WTC11 (cell line): ENCODE results near the gene NTRK1. TPM values are rescaled to one million over a fixed set of nuclear protein-coding genes. Genes with fewer than 3 reads are reported as not detected.

ENCODE experiments used
- ATAC-seq: fragments of 200-7000 bp; cut with Tn5 transposase; 2 replicates; pipeline ENCODE4 v1.10.0; 2021; ENCODE audit warnings: mild to moderate bottlenecking, moderate library complexity
- CTCF ChIA-PET: fragments of 300-600 bp; sonication (Branson Sonifier 250); formaldehyde crosslinking; loops from one replicate; lab custom pipeline; 2021; ENCODE audit warnings: antibody characterized with exemption; lab: Charles Lee
- POLR2A ChIA-PET: fragments of 350-600 bp; sonication (Branson Sonifier 250); formaldehyde crosslinking; loops from one replicate; lab custom pipeline; 2021; ENCODE audit warnings: antibody characterized with exemption; lab: Charles Lee
- DNase-seq: peaks from one replicate; pipeline ENCODE4 v3.0.0; 2021; ENCODE audit warnings: low spot score
- H3K27ac Mint-ChIP-seq: 2 replicates; pipeline ENCODE4 v1.8.0; 2021; ENCODE audit warnings: mixed read lengths
- H3K27me3 Mint-ChIP-seq: 2 replicates; pipeline ENCODE4 v1.8.0; 2021; ENCODE audit warnings: low read depth, mild to moderate bottlenecking, moderate library complexity, mixed read lengths
- H3K36me3 Mint-ChIP-seq: 2 replicates; pipeline ENCODE4 v1.8.0; 2021; ENCODE audit warnings: mixed read lengths
- H3K4me1 Mint-ChIP-seq: 2 replicates; pipeline ENCODE4 v1.8.0; 2022; ENCODE audit warnings: mixed read lengths
- H3K4me3 Mint-ChIP-seq: 2 replicates; pipeline ENCODE4 v1.8.0; 2021; ENCODE audit warnings: mild to moderate bottlenecking, moderate library complexity, mixed read lengths
- H3K9me3 Mint-ChIP-seq: 2 replicates; pipeline ENCODE4 v1.8.0; 2021; ENCODE audit warnings: mixed read lengths
- ARID4B ChIP-seq: sonication (generic); formaldehyde crosslinking; IDR thresholded peaks from 2 replicates; pipeline ENCODE4 v1.8.0; 2023; ENCODE audit warnings: missing genetic modification reagents, mild to moderate bottlenecking, borderline replicate concordance
- CBFB ChIP-seq: sonication (generic); formaldehyde crosslinking; IDR thresholded peaks from 2 replicates; pipeline ENCODE4 v1.8.1; 2022; ENCODE audit warnings: mild to moderate bottlenecking, low read depth, missing genetic modification reagents
- ESRRA ChIP-seq: sonication (generic); formaldehyde crosslinking; IDR thresholded peaks from 2 replicates; pipeline ENCODE4 v1.8.1; 2022; ENCODE audit warnings: mild to moderate bottlenecking, missing genetic modification reagents, borderline replicate concordance
- GABPB1 ChIP-seq: sonication (generic); formaldehyde crosslinking; IDR thresholded peaks from 2 replicates; pipeline ENCODE4 v1.8.1; 2023; ENCODE audit warnings: mild to moderate bottlenecking, missing genetic modification reagents
- JAZF1 ChIP-seq: fragments of 250-450 bp; sonication (Bioruptor Pico); IDR thresholded peaks from 2 replicates; pipeline ENCODE4 v1.9.0; 2021; ENCODE audit warnings: moderate library complexity, mild to moderate bottlenecking, inconsistent platforms
- MXD4 ChIP-seq: fragments of 250-450 bp; sonication (Bioruptor Pico); IDR thresholded peaks from 2 replicates; pipeline ENCODE4 v1.8.0; 2021; ENCODE audit warnings: mild to moderate bottlenecking, moderate library complexity, borderline replicate concordance
- MYBL2 ChIP-seq: sonication (generic); formaldehyde crosslinking; IDR thresholded peaks from 2 replicates; pipeline ENCODE4 v1.8.1; 2023; ENCODE audit warnings: mild to moderate bottlenecking, moderate library complexity, missing genetic modification reagents
- NFYB ChIP-seq: sonication (generic); formaldehyde crosslinking; conservative IDR thresholded peaks from 2 replicates; pipeline ENCODE4 v1.8.0; 2022; ENCODE audit warnings: low read depth, missing genetic modification reagents
- NR2C2 ChIP-seq: sonication (generic); formaldehyde crosslinking; IDR thresholded peaks from 2 replicates; pipeline ENCODE4 v1.8.0; 2022; ENCODE audit warnings: mild to moderate bottlenecking, missing genetic modification reagents
- OVOL2 ChIP-seq: fragments of 250-450 bp; sonication (Bioruptor Pico); IDR thresholded peaks from 2 replicates; pipeline ENCODE4 v1.9.0; 2021; ENCODE audit warnings: mild to moderate bottlenecking, borderline replicate concordance
- SMAD3 ChIP-seq: sonication (generic); formaldehyde crosslinking; IDR thresholded peaks from 2 replicates; pipeline ENCODE4 v1.8.0; 2022; ENCODE audit warnings: missing genetic modification reagents, mild to moderate bottlenecking, borderline replicate concordance
- STAT6 ChIP-seq: sonication (generic); formaldehyde crosslinking; conservative IDR thresholded peaks from 2 replicates; pipeline ENCODE4 v1.8.1; 2023; ENCODE audit warnings: mild to moderate bottlenecking, low read depth, missing genetic modification reagents, moderate library complexity
- TP53 ChIP-seq: sonication (generic); formaldehyde crosslinking; IDR thresholded peaks from 2 replicates; pipeline ENCODE4 v1.8.1; 2023; ENCODE audit warnings: mild to moderate bottlenecking, missing genetic modification reagents
- ZBTB21 ChIP-seq: sonication (generic); formaldehyde crosslinking; IDR thresholded peaks from 2 replicates; pipeline ENCODE4 v1.8.1; 2023; ENCODE audit warnings: mild to moderate bottlenecking, missing genetic modification reagents, borderline replicate concordance
- ZNF512 ChIP-seq: sonication (generic); formaldehyde crosslinking; IDR thresholded peaks from 2 replicates; pipeline ENCODE4 v1.8.1; 2022; ENCODE audit warnings: missing genetic modification reagents, borderline replicate concordance
- total RNA-seq: library from RNA; stranded (reverse); gene quantifications from 3 replicates; pipeline ENCODE4 v1.2.3, GENCODE V29; 2021
- TF ChIP-seq, protein P1 (sequence below): sonication (generic); formaldehyde crosslinking; IDR thresholded peaks from 2 replicates; pipeline ENCODE4 v1.8.1; 2022; ENCODE audit warnings: low read depth, missing genetic modification reagents, borderline replicate concordance
- TF ChIP-seq, protein P2 (sequence below): fragments of 250-450 bp; sonication (Bioruptor Pico); IDR thresholded peaks from 2 replicates; pipeline ENCODE4 v1.9.0; 2021; ENCODE audit warnings: mild to moderate bottlenecking
- TF ChIP-seq, protein P3 (sequence below): sonication (generic); formaldehyde crosslinking; IDR thresholded peaks from 2 replicates; pipeline ENCODE4 v1.8.0; 2023; ENCODE audit warnings: missing genetic modification reagents

The NTRK1 gene
- total RNA-seq, 1 experiment from 2014 or later, result 0.42 TPM

GRCh38 chr1:156844638-156845037 lies 16.0 kb upstream of the NTRK1 start:
- Mint-ChIP-seq H3K4me1 (peaks cover 18% of the 10 kb centered on the region), H3K27ac (no peak overlapping the region), H3K4me3 (peak overlapping the region; percentile 72), H3K36me3 (no peaks in the 10 kb centered on the region), H3K27me3 (peaks cover 87% of the 10 kb centered on the region)
- ChIA-PET CTCF (interaction anchor here (0.7 to 1.3 kb wide), 5 partner anchors 13 to 46 kb away, joined by 3 to 18 read pairs (median 4); partner anchors contain the start of genes INSRR and NTRK1), POLR2A (no interaction called here)
- ATAC-seq, result no peak
- no peak for DNase-seq
- TF ChIP-seq TP53 (CRISPR knock-in tag), result no peak
- TF ChIP-seq ZNF512 (CRISPR knock-in tag), result no peak
- 0 out of 2 replicates have a peak, but pooled peaks have one; percentile 15 for TF ChIP-seq MYBL2 (CRISPR knock-in tag)
- TF ChIP-seq, all 79 proteins: peak for 1
- H3K9me3 Mint-ChIP-seq, result no peaks in the 10 kb centered on the region

GRCh38 chr1:156845055-156845952 lies 15.4 kb upstream of the NTRK1 start:
- CTCF ChIA-PET, result interaction anchor here (0.7 to 6.1 kb wide), 7 partner anchors 12 to 75 kb away, joined by 3 to 81 read pairs (median 4); partner anchors contain the start of genes INSRR, LRRC71 and NTRK1
- TF ChIP-seq ZBTB21 (CRISPR knock-in tag) (no peak), TP53 (CRISPR knock-in tag) (0 out of 2 replicates have a peak, but pooled peaks have one; percentile 28), OVOL2 (no peak), JAZF1 (CRISPR knock-in tag) (no peak), ESRRA (CRISPR knock-in tag) (no peak), STAT6 (no peak), NFYB (no peak), NR2C2 (no peak), ARID4B (CRISPR knock-in tag) (no peak), SMAD3 (CRISPR knock-in tag) (no peak), CBFB (CRISPR knock-in tag) (no peak), MXD4 (CRISPR knock-in tag) (no peak), GABPB1 (no peak)
- TF ChIP-seq, protein P1, sequence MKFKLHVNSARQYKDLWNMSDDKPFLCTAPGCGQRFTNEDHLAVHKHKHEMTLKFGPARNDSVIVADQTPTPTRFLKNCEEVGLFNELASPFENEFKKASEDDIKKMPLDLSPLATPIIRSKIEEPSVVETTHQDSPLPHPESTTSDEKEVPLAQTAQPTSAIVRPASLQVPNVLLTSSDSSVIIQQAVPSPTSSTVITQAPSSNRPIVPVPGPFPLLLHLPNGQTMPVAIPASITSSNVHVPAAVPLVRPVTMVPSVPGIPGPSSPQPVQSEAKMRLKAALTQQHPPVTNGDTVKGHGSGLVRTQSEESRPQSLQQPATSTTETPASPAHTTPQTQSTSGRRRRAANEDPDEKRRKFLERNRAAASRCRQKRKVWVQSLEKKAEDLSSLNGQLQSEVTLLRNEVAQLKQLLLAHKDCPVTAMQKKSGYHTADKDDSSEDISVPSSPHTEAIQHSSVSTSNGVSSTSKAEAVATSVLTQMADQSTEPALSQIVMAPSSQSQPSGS (CRISPR knock-in tag), result no peak
- TF ChIP-seq, protein P2, sequence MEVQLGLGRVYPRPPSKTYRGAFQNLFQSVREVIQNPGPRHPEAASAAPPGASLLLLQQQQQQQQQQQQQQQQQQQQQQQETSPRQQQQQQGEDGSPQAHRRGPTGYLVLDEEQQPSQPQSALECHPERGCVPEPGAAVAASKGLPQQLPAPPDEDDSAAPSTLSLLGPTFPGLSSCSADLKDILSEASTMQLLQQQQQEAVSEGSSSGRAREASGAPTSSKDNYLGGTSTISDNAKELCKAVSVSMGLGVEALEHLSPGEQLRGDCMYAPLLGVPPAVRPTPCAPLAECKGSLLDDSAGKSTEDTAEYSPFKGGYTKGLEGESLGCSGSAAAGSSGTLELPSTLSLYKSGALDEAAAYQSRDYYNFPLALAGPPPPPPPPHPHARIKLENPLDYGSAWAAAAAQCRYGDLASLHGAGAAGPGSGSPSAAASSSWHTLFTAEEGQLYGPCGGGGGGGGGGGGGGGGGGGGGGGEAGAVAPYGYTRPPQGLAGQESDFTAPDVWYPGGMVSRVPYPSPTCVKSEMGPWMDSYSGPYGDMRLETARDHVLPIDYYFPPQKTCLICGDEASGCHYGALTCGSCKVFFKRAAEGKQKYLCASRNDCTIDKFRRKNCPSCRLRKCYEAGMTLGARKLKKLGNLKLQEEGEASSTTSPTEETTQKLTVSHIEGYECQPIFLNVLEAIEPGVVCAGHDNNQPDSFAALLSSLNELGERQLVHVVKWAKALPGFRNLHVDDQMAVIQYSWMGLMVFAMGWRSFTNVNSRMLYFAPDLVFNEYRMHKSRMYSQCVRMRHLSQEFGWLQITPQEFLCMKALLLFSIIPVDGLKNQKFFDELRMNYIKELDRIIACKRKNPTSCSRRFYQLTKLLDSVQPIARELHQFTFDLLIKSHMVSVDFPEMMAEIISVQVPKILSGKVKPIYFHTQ (CRISPR knock-in tag), result no peak
- TF ChIP-seq, protein P3, sequence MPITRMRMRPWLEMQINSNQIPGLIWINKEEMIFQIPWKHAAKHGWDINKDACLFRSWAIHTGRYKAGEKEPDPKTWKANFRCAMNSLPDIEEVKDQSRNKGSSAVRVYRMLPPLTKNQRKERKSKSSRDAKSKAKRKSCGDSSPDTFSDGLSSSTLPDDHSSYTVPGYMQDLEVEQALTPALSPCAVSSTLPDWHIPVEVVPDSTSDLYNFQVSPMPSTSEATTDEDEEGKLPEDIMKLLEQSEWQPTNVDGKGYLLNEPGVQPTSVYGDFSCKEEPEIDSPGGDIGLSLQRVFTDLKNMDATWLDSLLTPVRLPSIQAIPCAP (CRISPR knock-in tag), result no peak

More at GRCh38 chr1:156845055-156845952, 15.4 kb upstream of the NTRK1 start:
- Mint-ChIP-seq H3K4me1 (peaks cover 16% of the 10 kb centered on the region), H3K4me3 (peak overlapping the region; percentile 72), H3K9me3 (no peaks in the 10 kb centered on the region), H3K27ac (no peak overlapping the region), H3K27me3 (peaks cover 94% of the 10 kb centered on the region), H3K36me3 (no peaks in the 10 kb centered on the region)
- POLR2A ChIA-PET, result no interaction called here
- ATAC-seq (peak; percentile 53), DNase-seq (peak; percentile 54)
